NOMO-1 treated with DMSO at 0.1 percent for 48 hours (cell line): ENCODE results near the gene C4orf51.

Source experiments
- DNase-seq: peaks from one replicate; lab custom pipeline; 2025; ENCODE audit not compliant: unreplicated experiment; lab: John Stamatoyannopoulos, UW

Gene C4orf51

DNA sequence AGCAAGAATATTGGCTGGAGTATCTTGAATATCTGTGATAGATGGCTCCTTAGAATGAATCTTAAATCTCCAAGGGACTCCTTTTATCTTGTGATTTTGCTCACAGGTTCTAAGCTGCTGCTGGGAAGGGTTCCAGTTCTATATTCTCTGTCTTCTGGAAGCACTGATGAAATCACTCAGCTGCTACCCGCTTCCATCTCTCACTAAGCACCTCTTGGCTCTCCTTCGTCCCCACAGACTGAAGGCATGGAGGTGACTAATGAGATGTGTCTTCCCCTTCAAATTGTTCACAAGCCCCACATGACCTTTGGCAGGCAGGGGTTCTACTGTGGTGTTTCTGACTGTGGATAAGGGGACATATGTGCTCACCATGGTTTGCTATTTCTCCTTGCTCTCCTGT lies 75.9 kb downstream of the C4orf51 start:
- DNase-seq = no peak

DNA sequence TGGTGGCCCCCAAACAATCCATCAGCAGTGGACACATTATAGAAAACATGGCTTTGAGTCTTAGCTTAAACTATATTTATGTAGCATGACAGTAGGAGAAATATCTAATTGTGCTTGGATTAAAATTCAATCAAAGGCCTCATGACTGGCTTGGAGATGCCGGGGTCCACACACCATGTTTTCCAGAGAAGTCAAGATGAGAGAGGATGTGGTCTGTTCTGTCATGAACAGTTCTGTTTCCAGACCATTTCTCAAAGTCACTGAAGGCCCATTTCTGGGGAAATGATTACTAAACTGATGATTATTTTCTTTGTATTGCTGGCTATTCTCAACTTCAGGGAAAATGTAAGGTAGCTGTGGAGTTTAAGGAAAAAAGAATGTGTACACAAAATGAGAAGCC lies 76.3 kb downstream of the C4orf51 start:
- no peak for DNase-seq

DNA sequence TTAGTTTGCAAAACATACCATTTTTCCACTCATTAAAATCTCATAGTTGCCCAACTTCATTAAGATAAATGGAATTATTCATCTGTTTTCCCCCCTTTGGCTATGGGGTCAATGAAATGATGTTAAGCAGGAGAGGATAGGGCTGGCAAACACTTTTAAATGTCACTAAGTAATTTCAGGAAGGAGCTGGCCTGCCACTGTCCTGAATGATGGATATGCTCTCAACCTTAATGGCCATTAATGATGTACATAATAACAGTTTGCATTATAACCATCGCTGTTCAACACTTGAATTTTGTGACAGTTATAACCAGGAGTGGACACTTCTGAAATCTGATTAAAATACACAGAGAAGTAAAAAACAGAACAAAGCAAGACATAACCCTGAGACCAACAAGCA lies 77.2 kb downstream of the C4orf51 start:
- DNase-seq = no peak

DNA sequence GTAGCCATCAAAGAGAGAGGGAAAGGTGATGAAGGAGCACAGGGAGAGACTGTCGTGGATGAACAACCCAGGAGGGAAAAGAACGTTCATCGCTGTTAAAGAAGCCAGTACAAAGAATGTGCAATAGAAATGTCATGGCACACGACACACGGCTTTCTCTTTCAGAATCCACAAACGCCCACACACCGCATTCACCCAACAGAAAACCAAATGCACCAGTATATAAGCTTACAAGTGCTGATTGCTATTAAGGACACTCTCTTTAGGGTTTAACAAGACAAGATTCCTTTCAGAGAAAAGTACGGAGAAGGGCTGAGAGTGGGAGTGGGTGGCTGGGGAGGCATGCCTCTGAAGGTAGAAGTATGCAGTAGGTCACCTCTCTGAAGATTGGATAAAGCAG lies 80.2 kb downstream of the C4orf51 start:
- no peak for DNase-seq

GRCh38 chr4:145760961-145761929 lies 81.3 kb downstream of the C4orf51 start:
- DNase-seq = no peak

DNA sequence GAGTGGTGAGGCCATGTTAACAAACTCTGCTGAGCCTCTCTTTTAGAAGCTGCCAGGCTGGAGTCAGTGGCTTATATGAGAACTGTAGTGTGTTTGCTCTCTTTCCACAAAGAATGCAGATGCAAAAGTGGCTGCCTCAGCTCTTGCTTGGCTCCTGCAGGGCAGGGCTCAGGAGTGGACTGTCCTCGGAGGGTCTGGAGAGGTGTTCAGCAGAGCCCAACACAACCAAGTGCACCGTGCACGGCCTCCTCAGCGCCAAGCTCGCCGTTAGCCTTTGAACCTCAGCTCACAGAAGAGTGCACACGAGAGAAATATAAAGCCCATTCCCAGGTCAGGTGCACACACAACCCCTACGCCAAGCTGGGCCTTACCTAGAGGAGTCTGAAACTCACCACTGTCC lies 82.8 kb downstream of the C4orf51 start:
- DNase-seq = no peak

GRCh38 chr4:145763399-145763798 lies 83.5 kb downstream of the C4orf51 start:
- no peak for DNase-seq

DNA sequence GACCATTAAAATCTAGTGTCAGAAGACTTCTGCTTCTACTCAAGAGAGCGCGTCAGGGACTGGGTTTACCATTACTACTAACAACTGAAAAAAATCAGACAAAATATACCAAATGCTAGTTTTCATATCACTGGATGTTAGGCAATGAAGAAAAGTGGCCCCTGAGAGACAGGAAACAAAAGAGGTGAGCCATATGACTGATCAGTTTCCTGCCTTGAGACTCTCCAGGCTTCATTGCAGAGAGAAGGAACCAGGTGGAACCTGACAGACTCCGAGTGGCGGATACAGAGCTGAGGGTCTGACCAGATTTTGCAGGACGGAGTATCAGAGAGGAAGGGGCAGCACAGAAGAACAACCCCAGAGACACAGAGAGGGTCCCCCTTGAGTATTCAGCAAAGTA lies 86.3 kb downstream of the C4orf51 start:
- no peak for DNase-seq

- DNase-seq = peak; percentile 81
Measured at GRCh38 chr4:145769450-145770037, 89.6 kb downstream of the C4orf51 start.

- DNase-seq = no peak
Measured at GRCh38 chr4:145770124-145770523, 90.2 kb downstream of the C4orf51 start.

- no peak for DNase-seq
Measured at GRCh38 chr4:145772347-145772746, 92.4 kb downstream of the C4orf51 start.

DNA sequence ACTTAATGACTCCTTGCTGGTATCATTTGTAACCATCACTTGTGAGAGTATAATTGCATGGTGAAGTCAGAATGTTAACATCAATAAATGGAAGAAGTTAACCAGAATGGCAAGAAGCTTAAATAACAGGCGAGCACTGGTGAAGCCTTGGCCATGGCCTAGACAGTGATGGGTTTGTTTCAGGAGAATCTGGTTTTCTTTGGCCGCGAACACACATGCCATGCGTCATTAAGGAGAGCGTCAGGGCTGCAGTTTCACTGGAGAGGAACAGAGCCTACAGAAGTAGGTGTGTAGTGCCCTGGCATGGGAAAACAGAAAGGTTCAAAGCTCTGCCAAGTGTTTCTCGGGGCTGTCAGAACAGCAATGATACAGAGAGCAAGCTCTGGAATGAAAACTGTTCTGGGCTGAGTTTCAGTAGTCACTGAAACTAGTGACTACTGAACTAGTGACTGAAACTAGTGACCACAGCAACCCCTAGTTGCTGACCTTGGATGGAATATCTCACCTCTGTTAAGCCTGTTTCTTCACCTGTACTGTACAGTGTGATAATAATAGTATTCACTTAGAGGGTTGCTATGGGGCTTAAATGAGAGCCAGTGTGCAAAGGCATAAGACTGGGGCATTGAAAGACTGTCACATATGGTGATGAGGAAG lies 93.8 kb downstream of the C4orf51 start:
- DNase-seq = no peak

- DNase-seq = no peak
Measured at GRCh38 chr4:145774473-145774872, 94.5 kb downstream of the C4orf51 start.

DNA sequence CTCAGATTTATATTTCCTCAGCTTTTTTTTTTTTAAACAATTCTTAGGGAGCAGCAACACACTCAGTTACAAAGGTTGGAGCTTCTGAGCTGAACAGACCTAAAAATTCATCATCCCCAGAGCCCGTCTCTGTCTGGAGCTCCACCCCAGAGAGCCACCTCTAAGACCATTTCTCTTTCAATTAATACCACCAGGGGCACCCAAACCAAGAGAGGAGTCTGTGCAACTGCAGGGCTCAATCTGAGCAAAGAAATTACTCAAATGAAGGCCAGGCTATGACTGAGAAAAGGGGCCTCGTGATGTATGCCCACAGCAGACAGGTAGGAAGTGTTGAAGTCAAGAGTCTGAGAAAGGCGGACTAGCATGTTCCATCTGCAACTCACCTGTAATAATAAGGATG lies 95.5 kb downstream of the C4orf51 start:
- no peak for DNase-seq

GRCh38 chr4:145776208-145776607 lies 96.3 kb downstream of the C4orf51 start:
- DNase-seq = no peak

GRCh38 chr4:145779319-145779801 lies 99.4 kb downstream of the C4orf51 start:
- DNase-seq = no peak

- DNase-seq = peak; percentile 59
Measured at GRCh38 chr4:145781351-145781750, 101.4 kb downstream of the C4orf51 start.
